ENCODE results near the gene RAB3GAP2. TPM values are rescaled to one million over a fixed set of nuclear protein-coding genes. Genes with fewer than 3 reads are reported as not detected.
"Not testable (repeated sequence)": the region's sequence is repeated elsewhere in the genome, so short reads cannot be mapped to it uniquely, and the experiment has no call there.

The RAB3GAP2 gene
- total RNA-seq, 3 donors from 2014 or later = 30.9 to 43.2 (median 42.3) TPM

DNA sequence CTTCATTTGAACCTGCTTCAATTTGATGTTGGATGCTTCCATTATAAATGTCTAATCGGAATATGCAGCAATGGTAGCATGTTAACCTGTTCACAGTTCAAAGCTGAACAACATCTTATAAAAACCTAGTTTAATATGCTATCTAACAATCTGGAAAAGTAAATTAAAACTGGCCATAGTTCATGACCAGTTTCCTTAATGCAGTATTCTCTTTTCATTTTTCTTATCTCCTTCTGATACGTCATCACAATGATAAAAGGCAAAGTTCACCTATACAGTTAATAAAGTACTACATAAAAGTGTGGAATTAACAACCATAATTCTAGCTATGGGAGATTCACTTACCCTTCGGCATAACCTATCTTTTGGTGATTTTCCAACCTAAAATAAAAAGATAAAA, 113.2 kb downstream of the RAB3GAP2 start:
- TF ChIP-seq POLR2A (IDR thresholded peaks at IDR 0.05) = no peak
- TF ChIP-seq POLR2AphosphoS5 (IDR thresholded peaks at IDR 0.05) = no peak
- no peak for TF ChIP-seq CTCF (IDR thresholded peaks at IDR 0.05)

DNA sequence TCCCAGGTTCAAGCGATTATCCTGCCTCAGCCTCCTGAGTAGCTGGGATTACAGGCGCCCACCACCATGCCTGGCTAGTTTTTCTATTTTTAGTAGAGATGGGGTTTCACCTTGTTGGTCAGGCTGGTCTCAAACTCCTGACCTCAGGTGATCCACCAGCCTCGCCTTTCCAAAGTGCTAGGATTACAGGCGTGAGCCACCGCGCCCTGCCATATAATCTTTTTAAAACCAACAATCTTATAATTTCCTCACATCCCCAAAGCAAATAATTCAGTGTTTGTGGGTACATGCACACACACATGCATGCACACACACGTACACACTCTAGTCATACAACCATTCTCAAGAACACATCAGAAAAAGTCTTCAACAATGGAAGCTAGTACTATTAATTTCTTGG, 113.7 kb downstream of the RAB3GAP2 start:
- intact Hi-C loops (cut with DNase I; ENCODE audit: low total_unique reads) = loop anchor here (10.0 kb wide), 1 partner anchor 1144 kb away; no protein-coding TSS in a partner anchor
- not testable (repeated sequence) for H3K27ac ChIP-seq; H3K27me3 ChIP-seq; DNase-seq (ENCODE audit: low spot score in 2 of 2); H3K4me3 ChIP-seq; H3K9me3 ChIP-seq; H3K36me3 ChIP-seq; H3K4me1 ChIP-seq

More for the DNA sequence above, 113.2 kb downstream of the RAB3GAP2 start:
- Histone ChIP-seq H3K27me3 (no peaks in the 10 kb centered on the region), H3K9me3 (no peaks in the 10 kb centered on the region), H3K4me3 (no peak overlapping the region), H3K4me1 (no peaks in the 10 kb centered on the region), H3K27ac (no peak overlapping the region), H3K36me3 (no peaks in the 10 kb centered on the region)
- no peak for DNase-seq (ENCODE audit: low spot score in 2 of 2)
- intact Hi-C loops (cut with DNase I; ENCODE audit: low total_unique reads) = loop anchor here (10.0 kb wide), 1 partner anchor 1144 kb away; no protein-coding TSS in a partner anchor

DNA sequence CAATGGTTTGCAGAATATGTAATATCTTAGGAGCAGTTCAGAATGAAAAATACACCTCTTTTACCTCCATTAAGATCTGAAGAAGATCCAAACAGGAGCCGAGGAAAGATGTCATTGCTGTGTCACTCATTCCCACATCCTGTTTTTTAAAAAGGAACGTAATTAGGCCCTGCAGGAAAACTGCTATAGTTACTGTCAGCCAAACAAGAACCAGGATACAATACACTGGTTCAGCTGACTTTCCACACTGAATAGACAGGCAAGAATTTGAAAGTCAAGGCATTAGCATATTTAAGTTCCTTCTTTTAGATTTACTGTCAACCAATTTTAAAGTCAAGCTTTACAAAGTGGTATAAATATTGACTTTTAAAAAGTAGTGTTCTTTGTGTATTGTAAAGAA, 114.5 kb downstream of the RAB3GAP2 start:
- Histone ChIP-seq H3K36me3 (no peaks in the 10 kb centered on the region), H3K27ac (peak overlapping the region in 1 of 2 donors; percentile 22), H3K4me1 (no peaks in the 10 kb centered on the region), H3K27me3 (no peaks in the 10 kb centered on the region), H3K9me3 (no peaks in the 10 kb centered on the region), H3K4me3 (no peak overlapping the region)
- TF ChIP-seq POLR2A (IDR thresholded peaks at IDR 0.05) (no peak), POLR2AphosphoS5 (IDR thresholded peaks at IDR 0.05) (no peak), CTCF (IDR thresholded peaks at IDR 0.05) (no peak)
- no peak for DNase-seq (ENCODE audit: low spot score in 2 of 2)
- intact Hi-C loops (cut with DNase I; ENCODE audit: low total_unique reads) = loop anchor here (10.0 kb wide), 1 partner anchor 1143 kb away; no protein-coding TSS in a partner anchor

- intact Hi-C loops (cut with DNase I; ENCODE audit: low total_unique reads) = loop anchor here (10.0 kb wide), 1 partner anchor 1142 kb away; no protein-coding TSS in a partner anchor
- Histone ChIP-seq H3K4me1 (no peaks in the 10 kb centered on the region), H3K27ac (no peak overlapping the region), H3K27me3 (no peaks in the 10 kb centered on the region), H3K4me3 (no peak overlapping the region), H3K36me3 (no peaks in the 10 kb centered on the region), H3K9me3 (no peaks in the 10 kb centered on the region)
- TF ChIP-seq CTCF (IDR thresholded peaks at IDR 0.05) (no peak), POLR2A (IDR thresholded peaks at IDR 0.05) (no peak), POLR2AphosphoS5 (IDR thresholded peaks at IDR 0.05) (no peak)
- DNase-seq (ENCODE audit: low spot score in 2 of 2) = no peak
Measured at GRCh38 chr1:220156620-220157146, 115.6 kb downstream of the RAB3GAP2 start.

DNA sequence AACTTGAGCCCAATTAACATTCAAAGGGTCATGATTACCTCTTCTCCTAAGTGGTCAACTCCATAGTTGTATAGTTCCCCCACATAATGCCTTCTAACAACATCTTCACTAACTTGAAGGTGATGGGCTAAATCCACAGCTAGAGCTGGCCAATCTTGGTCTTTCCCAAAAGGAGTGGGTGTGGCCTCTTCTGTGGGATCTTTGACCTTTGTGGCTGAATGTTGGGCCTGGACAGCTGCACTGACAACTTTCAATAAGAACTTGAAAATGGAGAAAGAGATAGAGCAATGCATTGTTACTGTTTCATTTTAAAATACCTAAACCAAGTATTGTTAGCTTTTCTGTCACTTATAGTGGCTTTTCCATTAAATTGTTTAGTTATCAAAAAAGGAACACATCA, 119.1 kb downstream of the RAB3GAP2 start:
- Histone ChIP-seq H3K27ac (no peak overlapping the region), H3K4me1 (no peaks in the 10 kb centered on the region), H3K4me3 (no peak overlapping the region), H3K27me3 (no peaks in the 10 kb centered on the region), H3K9me3 (no peaks in the 10 kb centered on the region), H3K36me3 (no peaks in the 10 kb centered on the region)
- intact Hi-C loops (cut with DNase I; ENCODE audit: low total_unique reads) = loop anchor here (10.0 kb wide), 1 partner anchor 1138 kb away; no protein-coding TSS in a partner anchor
- TF ChIP-seq POLR2AphosphoS5 (IDR thresholded peaks at IDR 0.05) = no peak
- DNase-seq (ENCODE audit: low spot score in 2 of 2) = no peak

DNA sequence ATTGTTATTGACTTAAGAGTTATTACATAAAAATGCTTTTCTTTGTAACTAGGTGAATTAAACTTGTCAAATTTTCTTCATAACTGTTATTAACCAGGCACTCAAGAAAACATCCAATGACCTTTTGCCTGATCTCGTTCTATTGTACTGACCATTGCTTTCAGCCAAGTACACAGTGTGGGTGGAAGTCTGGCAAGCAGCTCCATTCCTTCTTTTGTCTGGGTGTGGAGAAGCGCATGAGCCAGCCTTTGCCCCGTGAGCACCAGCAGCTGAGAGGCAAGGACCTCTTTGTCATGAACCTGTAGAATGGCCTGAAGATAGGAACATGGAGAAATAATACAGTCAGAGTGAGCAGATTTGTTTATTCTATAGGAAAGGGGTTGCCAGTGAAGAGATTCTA, 120.8 kb downstream of the RAB3GAP2 start:
- Histone ChIP-seq H3K4me3 (no peak overlapping the region), H3K36me3 (no peaks in the 10 kb centered on the region), H3K27me3 (no peaks in the 10 kb centered on the region), H3K27ac (peak overlapping the region; percentile 15 to 37), H3K4me1 (no peaks in the 10 kb centered on the region), H3K9me3 (no peaks in the 10 kb centered on the region)
- TF ChIP-seq POLR2A (IDR thresholded peaks at IDR 0.05) (no peak), POLR2AphosphoS5 (IDR thresholded peaks at IDR 0.05) (no peak), CTCF (IDR thresholded peaks at IDR 0.05) (no peak)
- no peak for DNase-seq (ENCODE audit: low spot score in 2 of 2)
- intact Hi-C loops (cut with DNase I; ENCODE audit: low total_unique reads) = loop anchor here (10.0 kb wide), 1 partner anchor 1137 kb away; no protein-coding TSS in a partner anchor
